Measurements from ENCODE around the gene GRAMD4.
A peak's percentile ranks its signal among the peaks of the same experiment; 100 is the strongest.

Gene GRAMD4

GRCh38 chr22:46727813-46728364 is 107.7 kb downstream of the GRAMD4 start:
- Mint-ChIP-seq H3K27ac (no peak overlapping the region), H3K4me1 (peaks cover 36% of the 10 kb centered on the region), H3K4me3 (no peak overlapping the region), H3K9me3 (no peaks in the 10 kb centered on the region), H3K27me3 (no peaks in the 10 kb centered on the region), H3K36me3 (peaks cover 3% of the 10 kb centered on the region)

DNA sequence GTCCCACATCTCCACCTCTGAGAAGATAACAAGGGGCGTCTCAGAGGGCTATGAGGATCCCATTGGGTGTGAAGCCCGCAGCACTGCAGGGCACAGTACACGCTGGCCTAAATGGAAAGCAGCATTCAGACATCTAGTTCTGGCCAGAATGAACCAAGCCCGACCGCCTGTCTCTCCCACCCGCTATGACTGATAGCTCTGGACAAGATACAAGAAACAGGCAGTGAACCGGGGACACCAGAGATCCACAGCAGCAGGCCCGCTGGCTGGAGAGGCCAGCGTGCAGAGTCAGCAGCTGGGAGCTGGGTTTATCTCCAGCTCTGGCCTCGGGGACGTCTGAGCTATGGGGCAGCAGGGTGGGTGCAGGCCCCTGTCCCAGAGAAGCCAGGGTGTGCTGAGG is 108.3 kb downstream of the GRAMD4 start:
- no peaks in the 10 kb centered on the region for H3K27me3 Mint-ChIP-seq
- peak overlapping the region; percentile 17 for H3K27ac Mint-ChIP-seq
- peaks cover 3% of the 10 kb centered on the region for H3K36me3 Mint-ChIP-seq
- no peaks in the 10 kb centered on the region for H3K9me3 Mint-ChIP-seq
- peaks cover 36% of the 10 kb centered on the region for H3K4me1 Mint-ChIP-seq
- H3K4me3 Mint-ChIP-seq: no peak overlapping the region

All from activated naive CD4-positive, alpha-beta T cell treated with anti-CD3 and anti-CD28 coated beads, Interleukin-2, amount 50 U/mL, for 24 hours (primary cell).